GM23248 (cell line): Measurements from ENCODE around the gene ZNF474.

Experiments
- EZH2 ChIP-seq: fragments of 200-600 bp; sonication (generic); IDR thresholded peaks from 2 replicates; pipeline ENCODE4 v1.6.1; 2018; ENCODE audit warnings: antibody characterized with exemption, mild to moderate bottlenecking; ENCODE audit not compliant: insufficient read depth, poor library complexity, severe bottlenecking
- EZH2phosphoT487 ChIP-seq: fragments of 200-600 bp; sonication (generic); IDR thresholded peaks from 2 replicates; pipeline ENCODE4 v1.6.1; 2018; ENCODE audit warnings: antibody characterized with exemption, moderate library complexity, mild to moderate bottlenecking, low read depth; ENCODE audit not compliant: insufficient read depth

GRCh38 chr5:122097391-122097790, 32.0 kb upstream of the ZNF474 start:
- no peak for TF ChIP-seq EZH2
- no peak for TF ChIP-seq EZH2phosphoT487
